ENCODE measurements around the gene CAPNS1.
"Not testable (repeated sequence)": the region's sequence is repeated elsewhere in the genome, so short reads cannot be mapped to it uniquely, and the experiment has no call there.

Gene CAPNS1

DNA sequence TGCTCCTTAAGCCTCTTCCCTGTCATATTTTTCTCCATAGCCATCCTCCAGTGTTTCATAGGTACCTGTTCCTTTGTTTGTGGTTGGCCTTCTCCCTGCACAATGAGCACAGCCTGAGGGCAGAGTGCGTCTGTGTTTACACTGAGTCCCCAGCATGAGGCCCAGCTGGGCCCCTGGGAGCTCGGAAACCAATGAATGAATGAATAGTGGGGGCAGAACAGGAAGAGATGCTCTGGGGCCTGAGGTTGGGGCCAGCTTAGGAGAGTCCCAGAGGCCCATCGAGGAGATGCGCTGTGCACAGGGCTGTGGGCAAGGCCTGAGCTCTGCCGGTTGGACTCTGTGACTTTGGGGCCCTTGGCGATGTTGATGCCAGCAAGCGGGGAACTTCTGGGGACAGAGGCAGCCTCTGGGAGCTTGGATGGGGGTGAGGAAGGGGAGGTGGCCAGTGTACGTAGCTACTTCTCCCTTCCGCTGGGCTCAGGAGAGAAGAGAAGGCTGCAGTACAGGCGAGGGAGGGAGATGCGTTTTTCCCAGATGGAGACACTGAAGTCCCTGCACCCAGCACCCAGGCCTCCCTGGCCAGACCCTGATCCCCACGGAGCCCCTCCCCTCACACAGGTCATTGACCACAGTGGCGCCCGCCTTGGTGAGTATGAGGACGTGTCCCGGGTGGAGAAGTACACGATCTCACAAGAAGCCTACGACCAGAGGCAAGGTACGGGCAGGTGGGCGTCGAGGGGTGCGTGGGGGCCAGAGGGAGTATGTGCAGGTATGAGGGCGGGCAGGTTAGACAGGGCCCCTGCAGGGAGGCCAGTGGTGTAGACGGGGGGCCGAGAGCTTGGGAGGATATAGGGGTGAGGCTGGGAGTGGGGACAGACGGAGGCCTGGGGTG, 19.5 kb upstream of the CAPNS1 start:
- no peak for DNase-seq (ENCODE audit: low read depth)
- TF ChIP-seq, protein P1, sequence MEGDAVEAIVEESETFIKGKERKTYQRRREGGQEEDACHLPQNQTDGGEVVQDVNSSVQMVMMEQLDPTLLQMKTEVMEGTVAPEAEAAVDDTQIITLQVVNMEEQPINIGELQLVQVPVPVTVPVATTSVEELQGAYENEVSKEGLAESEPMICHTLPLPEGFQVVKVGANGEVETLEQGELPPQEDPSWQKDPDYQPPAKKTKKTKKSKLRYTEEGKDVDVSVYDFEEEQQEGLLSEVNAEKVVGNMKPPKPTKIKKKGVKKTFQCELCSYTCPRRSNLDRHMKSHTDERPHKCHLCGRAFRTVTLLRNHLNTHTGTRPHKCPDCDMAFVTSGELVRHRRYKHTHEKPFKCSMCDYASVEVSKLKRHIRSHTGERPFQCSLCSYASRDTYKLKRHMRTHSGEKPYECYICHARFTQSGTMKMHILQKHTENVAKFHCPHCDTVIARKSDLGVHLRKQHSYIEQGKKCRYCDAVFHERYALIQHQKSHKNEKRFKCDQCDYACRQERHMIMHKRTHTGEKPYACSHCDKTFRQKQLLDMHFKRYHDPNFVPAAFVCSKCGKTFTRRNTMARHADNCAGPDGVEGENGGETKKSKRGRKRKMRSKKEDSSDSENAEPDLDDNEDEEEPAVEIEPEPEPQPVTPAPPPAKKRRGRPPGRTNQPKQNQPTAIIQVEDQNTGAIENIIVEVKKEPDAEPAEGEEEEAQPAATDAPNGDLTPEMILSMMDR (IDR thresholded peaks at IDR 0.05; ENCODE audit: low read depth, low read length): no peak
- no peak for TF ChIP-seq POLR2A (IDR thresholded peaks at IDR 0.05; ENCODE audit: extremely low read depth, insufficient read length)
- TF ChIP-seq MYC (IDR thresholded peaks at IDR 0.05; ENCODE audit: low read depth, low read length): no peak
- TF ChIP-seq, protein P2, sequence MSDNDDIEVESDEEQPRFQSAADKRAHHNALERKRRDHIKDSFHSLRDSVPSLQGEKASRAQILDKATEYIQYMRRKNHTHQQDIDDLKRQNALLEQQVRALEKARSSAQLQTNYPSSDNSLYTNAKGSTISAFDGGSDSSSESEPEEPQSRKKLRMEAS (IDR thresholded peaks at IDR 0.05; ENCODE audit: low read depth, low read length): no peak
- no peak overlapping the region for H3K4me3 ChIP-seq (ENCODE audit: low read depth, low read length)

DNA sequence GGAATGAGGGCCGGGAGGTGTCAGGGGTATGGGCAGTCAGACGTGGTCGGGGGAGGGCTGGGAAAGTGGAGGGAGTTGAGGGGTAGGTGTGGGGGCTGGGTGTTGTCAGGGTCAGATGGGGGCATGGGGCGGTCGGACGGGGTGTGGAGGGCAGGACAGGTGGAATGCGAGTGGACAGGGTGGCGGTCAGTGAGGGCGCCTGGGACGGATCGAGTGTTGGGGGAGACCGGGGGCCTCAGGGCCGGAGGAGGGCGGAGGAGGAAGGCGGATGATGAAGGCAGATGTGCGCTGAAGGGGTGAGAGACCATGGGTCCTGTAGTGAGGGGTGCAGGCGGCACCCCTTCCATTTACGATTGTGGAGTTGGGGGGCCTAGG, 18.9 kb upstream of the CAPNS1 start:
- no peak overlapping the region for H3K4me3 ChIP-seq (ENCODE audit: low read depth, low read length)
- DNase-seq (ENCODE audit: low read depth): no peak
- TF ChIP-seq, protein P1 (IDR thresholded peaks at IDR 0.05; ENCODE audit: low read depth, low read length): no peak
- TF ChIP-seq POLR2A (IDR thresholded peaks at IDR 0.05; ENCODE audit: extremely low read depth, insufficient read length): no peak
- TF ChIP-seq, protein P2 (IDR thresholded peaks at IDR 0.05; ENCODE audit: low read depth, low read length): no peak
- TF ChIP-seq MYC (IDR thresholded peaks at IDR 0.05; ENCODE audit: low read depth, low read length): no peak

DNA sequence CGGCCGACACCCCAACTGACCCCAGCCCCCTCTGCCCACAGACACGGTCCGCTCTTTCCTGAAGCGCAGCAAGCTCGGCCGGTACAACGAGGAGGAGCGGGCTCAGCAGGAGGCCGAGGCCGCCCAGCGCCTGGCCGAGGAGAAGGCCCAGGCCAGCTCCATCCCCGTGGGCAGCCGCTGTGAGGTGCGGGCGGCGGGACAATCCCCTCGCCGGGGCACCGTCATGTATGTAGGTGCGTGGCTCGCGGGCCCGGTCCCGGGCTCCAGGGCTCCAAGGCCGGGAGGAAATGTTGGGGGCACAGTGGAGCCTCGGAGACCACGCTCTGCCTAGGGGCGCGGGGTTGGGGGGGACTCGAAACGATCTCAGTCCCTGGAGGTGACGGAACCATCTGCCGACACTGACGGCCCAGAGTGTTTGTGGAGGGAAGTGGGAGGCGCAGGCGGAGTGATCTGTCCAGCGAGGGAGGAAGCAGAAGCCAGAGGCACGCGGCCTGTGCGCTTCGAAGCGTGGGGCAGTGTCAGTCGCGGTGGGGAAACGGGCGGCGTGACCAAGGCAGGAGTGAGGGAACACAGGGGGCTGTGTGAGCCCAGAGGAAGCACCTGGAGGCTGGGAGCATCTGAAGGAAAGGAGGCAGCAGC, 18.3 kb upstream of the CAPNS1 start:
- DNase-seq (ENCODE audit: low read depth): no peak
- H3K4me3 ChIP-seq (ENCODE audit: low read depth, low read length): no peak overlapping the region
- no peak for TF ChIP-seq MYC (IDR thresholded peaks at IDR 0.05; ENCODE audit: low read depth, low read length)
- TF ChIP-seq, protein P1 (IDR thresholded peaks at IDR 0.05; ENCODE audit: low read depth, low read length): no peak
- TF ChIP-seq POLR2A (IDR thresholded peaks at IDR 0.05; ENCODE audit: extremely low read depth, insufficient read length): no peak
- TF ChIP-seq, protein P2 (IDR thresholded peaks at IDR 0.05; ENCODE audit: low read depth, low read length): no peak

DNA sequence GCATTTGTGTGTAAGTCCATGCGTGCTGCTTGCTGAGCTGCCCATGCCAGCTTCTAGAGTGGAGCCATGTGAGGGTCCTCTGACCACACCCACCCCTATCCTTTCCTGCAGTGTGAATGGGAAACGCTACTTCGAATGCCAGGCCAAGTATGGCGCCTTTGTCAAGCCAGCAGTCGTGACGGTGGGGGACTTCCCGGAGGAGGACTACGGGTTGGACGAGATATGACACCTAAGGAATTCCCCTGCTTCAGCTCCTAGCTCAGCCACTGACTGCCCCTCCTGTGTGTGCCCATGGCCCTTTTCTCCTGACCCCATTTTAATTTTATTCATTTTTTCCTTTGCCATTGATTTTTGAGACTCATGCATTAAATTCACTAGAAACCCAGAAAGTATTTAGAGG, 14.3 kb upstream of the CAPNS1 start:
- no peak overlapping the region for H3K4me3 ChIP-seq (ENCODE audit: low read depth, low read length)
- no peak for DNase-seq (ENCODE audit: low read depth)
- TF ChIP-seq, protein P1 (IDR thresholded peaks at IDR 0.05; ENCODE audit: low read depth, low read length): no peak
- TF ChIP-seq MYC (IDR thresholded peaks at IDR 0.05; ENCODE audit: low read depth, low read length) (no peak), POLR2A (IDR thresholded peaks at IDR 0.05; ENCODE audit: extremely low read depth, insufficient read length) (no peak)
- TF ChIP-seq, protein P2 (IDR thresholded peaks at IDR 0.05; ENCODE audit: low read depth, low read length): no peak

DNA sequence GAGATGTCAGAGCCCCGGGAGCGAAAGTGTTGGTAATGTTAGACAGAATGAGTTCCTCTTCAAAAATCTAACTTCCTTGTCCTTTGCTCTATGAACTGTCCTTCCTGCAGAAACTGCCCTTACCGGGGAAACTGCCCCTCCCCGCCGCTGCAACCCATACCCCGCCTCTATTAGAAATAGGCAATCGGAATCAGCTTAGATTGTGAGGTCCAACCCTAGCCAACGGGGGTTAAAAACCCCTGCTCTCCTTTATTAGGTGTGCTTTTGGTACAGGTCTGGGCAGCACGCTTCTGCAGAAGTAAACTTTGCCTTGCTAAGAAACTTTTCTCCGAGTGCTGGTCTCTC, 11.5 kb upstream of the CAPNS1 start:
- DNase-seq (ENCODE audit: low read depth): peak; percentile 66
- H3K4me3 ChIP-seq (ENCODE audit: low read depth, low read length): peak overlapping the region; percentile 60
- TF ChIP-seq, protein P1 (IDR thresholded peaks at IDR 0.05; ENCODE audit: low read depth, low read length): no peak
- TF ChIP-seq, protein P2 (IDR thresholded peaks at IDR 0.05; ENCODE audit: low read depth, low read length): no peak
- no peak for TF ChIP-seq POLR2A (IDR thresholded peaks at IDR 0.05; ENCODE audit: extremely low read depth, insufficient read length)
- no peak for TF ChIP-seq MYC (IDR thresholded peaks at IDR 0.05; ENCODE audit: low read depth, low read length)

DNA sequence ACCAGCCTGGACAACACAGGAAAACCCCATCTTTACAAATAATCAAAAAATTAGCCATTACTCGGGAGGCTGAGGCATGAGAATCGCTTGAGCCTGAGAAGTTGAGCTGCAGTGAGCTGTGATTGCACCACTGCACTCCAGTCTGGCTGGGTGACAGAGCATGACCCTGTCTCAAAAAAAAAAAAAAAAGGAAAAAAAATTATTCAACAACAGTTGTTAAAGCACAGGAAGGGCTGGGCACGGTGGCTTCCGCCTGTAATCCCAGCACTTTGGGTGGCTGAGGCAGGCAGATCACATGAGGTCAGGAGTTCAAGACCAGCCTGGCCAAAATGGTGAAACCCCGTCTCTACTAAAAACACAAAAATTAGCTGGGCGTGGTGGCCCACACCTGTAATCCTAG, 8.6 kb upstream of the CAPNS1 start:
- H3K4me3 ChIP-seq (ENCODE audit: low read depth, low read length); DNase-seq (ENCODE audit: low read depth): not testable (repeated sequence)

DNA sequence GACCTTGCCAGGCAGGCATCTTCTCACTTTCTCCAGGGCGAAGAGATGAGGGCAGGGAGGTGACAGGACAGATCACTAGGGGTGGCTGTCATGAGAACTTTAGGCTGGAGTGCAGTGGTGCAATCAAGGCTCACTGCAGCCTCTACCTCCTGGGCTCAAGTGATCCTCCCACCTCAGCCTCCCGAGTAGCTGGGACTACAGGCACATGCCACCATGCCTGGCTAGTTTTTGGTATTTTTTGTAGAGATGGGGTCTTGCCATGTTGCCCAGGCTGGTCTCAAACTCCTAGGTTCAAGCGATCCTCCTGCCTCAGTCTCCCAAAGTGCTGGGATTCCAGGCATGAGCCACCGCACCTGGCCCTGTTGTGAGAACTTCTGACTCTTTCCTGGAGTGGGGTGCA, 5.0 kb upstream of the CAPNS1 start:
- not testable (repeated sequence) for H3K4me3 ChIP-seq (ENCODE audit: low read depth, low read length); DNase-seq (ENCODE audit: low read depth)
